Esophagus squamous epithelium (tissue), 4 donors: ENCODE data around the gene PKD1.

ENCODE experiments used
- POLR2A ChIP-seq, 4 donors: fragments of 450-650 bp; IDR thresholded peaks; one replicate each; pipeline ENCODE4 v1.6.1; 2017; ENCODE audit warnings: antibody characterized with exemption in 4 of 4, mild to moderate bottlenecking in 4 of 4, moderate library complexity in 3 of 4
- TF ChIP-seq, protein P1 (sequence below), 6 experiments: fragments of 450-650 bp in 4 of 6; fragments of 200-600 bp in 2 of 6; sonication (generic) in 2 of 6; IDR thresholded peaks; one replicate each; pipeline ENCODE4 v1.5.1; 2016 to 2019; ENCODE audit warnings: antibody characterized with exemption in 6 of 6, mild to moderate bottlenecking in 4 of 6, moderate library complexity in 4 of 6

DNA sequence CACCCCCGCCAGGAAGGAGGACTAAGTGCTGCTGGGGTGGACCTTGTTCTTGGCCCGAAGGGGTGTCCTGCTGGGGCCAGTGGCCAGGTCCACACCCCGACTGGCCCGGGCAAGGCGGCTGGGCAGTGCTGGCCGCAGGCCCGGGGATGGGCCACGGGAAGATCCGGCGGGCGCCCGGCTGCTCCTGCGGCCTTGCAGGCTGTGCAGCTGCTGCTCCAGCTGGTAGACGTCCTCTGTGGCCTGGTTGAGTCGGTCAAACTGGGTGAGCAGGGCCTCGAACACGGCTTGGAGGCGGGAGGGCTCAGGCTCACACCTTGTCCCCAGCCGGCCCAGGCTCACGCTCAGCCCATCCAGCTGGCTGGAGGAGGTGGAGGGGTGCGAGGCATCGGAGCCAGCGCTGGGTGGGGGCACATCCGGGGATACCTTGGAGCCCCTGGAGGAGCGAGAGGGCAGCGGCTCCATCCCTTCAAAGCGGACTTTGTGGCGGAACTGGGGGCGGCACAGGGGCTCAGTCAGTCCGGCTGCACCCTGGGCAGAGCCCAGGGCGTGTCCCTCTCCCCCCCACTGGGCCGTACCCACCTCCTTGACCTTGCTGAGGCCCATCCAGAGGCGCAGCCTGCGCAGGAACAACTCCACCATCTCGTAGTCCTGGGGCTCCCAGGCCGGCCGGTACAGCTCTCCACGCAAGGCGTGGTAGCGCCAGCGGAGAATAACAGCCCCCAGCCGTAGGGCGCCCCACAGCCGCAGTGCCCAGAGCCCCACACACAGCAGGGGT lies 45.8 kb downstream of the PKD1 start:
- TF ChIP-seq, protein P1, sequence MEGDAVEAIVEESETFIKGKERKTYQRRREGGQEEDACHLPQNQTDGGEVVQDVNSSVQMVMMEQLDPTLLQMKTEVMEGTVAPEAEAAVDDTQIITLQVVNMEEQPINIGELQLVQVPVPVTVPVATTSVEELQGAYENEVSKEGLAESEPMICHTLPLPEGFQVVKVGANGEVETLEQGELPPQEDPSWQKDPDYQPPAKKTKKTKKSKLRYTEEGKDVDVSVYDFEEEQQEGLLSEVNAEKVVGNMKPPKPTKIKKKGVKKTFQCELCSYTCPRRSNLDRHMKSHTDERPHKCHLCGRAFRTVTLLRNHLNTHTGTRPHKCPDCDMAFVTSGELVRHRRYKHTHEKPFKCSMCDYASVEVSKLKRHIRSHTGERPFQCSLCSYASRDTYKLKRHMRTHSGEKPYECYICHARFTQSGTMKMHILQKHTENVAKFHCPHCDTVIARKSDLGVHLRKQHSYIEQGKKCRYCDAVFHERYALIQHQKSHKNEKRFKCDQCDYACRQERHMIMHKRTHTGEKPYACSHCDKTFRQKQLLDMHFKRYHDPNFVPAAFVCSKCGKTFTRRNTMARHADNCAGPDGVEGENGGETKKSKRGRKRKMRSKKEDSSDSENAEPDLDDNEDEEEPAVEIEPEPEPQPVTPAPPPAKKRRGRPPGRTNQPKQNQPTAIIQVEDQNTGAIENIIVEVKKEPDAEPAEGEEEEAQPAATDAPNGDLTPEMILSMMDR (IDR thresholded peaks at IDR 0.05), result no peak
- no peak for TF ChIP-seq POLR2A (IDR thresholded peaks at IDR 0.05)
